GM12801 (cell line): ENCODE data around the gene IMPDH2.

ENCODE experiments used
- TF ChIP-seq, protein P1 (sequence below): IDR thresholded peaks from one replicate; pipeline ENCODE4 v1.5.1; 2011; ENCODE audit warnings: control low read depth; ENCODE audit not compliant: insufficient read length; ENCODE audit errors: extremely low read depth

IMPDH2 gene

GRCh38 chr3:49016414-49017228 is 12.6 kb downstream of the IMPDH2 start:
- TF ChIP-seq, protein P1, sequence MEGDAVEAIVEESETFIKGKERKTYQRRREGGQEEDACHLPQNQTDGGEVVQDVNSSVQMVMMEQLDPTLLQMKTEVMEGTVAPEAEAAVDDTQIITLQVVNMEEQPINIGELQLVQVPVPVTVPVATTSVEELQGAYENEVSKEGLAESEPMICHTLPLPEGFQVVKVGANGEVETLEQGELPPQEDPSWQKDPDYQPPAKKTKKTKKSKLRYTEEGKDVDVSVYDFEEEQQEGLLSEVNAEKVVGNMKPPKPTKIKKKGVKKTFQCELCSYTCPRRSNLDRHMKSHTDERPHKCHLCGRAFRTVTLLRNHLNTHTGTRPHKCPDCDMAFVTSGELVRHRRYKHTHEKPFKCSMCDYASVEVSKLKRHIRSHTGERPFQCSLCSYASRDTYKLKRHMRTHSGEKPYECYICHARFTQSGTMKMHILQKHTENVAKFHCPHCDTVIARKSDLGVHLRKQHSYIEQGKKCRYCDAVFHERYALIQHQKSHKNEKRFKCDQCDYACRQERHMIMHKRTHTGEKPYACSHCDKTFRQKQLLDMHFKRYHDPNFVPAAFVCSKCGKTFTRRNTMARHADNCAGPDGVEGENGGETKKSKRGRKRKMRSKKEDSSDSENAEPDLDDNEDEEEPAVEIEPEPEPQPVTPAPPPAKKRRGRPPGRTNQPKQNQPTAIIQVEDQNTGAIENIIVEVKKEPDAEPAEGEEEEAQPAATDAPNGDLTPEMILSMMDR: no peak

GRCh38 chr3:49015765-49016164 is 13.4 kb downstream of the IMPDH2 start:
- TF ChIP-seq, protein P1: no peak

- TF ChIP-seq, protein P1: no peak
Measured at GRCh38 chr3:49015072-49015471, 14.1 kb downstream of the IMPDH2 start.

DNA sequence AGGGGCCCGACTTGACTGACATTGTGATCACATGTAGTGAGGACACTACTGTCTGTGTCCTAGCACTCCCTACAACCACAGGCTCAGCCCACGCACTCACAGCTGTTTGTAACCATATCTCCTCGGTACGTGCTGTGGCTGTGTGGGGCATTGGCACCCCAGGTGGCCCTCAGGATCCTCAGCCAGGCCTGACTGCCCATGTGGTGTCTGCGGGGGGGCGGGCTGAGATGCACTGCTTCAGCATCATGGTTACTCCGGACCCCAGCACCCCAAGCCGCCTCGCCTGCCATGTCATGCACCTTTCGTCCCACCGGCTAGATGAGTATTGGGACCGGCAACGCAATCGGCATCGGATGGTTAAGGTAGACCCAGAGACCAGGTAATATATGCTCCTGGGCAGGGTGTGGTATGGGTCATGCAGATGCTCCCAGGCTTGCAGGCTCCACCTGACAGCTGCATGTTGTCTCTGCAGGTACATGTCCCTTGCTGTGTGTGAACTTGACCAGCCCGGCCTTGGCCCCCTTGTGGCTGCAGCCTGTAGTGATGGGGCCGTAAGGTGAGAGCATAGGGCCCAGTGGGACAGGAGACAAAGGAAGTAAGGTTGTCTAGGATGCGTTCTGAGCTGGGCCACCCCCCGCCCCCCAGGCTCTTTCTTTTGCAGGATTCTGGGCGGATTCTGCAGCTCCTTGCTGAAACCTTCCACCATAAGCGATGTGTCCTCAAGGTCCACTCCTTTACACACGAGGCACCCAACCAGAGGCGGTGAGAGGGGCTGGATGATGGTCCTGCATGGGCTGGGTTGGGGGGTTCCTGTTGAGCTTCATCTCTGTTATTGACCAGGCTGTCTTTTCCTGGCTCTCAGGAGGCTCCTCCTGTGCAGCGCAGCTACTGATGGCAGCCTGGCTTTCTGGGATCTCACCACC is 15.2 kb downstream of the IMPDH2 start:
- TF ChIP-seq, protein P1: peak; percentile 13

- TF ChIP-seq, protein P1: no peak
Measured at GRCh38 chr3:49013113-49013737, 16.0 kb downstream of the IMPDH2 start.

- TF ChIP-seq, protein P1: no peak
Measured at GRCh38 chr3:49012441-49013017, 16.7 kb downstream of the IMPDH2 start.
